KMS-11 (cell line): Measurements from ENCODE around the gene ALDH5A1.

Experiments used
- H2AFZ ChIP-seq: fragments of 200-600 bp; sonication (generic); 2 replicates; pipeline ENCODE4 v1.6.1; 2016; ENCODE audit warnings: antibody characterized with exemption, mixed run types, low read depth
- H3K27ac ChIP-seq: fragments of 200-600 bp; sonication (generic); 2 replicates; pipeline ENCODE4 v1.6.1; 2016; ENCODE audit warnings: mild to moderate bottlenecking, mixed run types
- H3K27me3 ChIP-seq: fragments of 200-600 bp; sonication (generic); 2 replicates; pipeline ENCODE4 v1.6.1; 2017; ENCODE audit warnings: mild to moderate bottlenecking, low read depth, mixed run types, moderate library complexity; ENCODE audit not compliant: insufficient read depth
- H3K36me3 ChIP-seq: fragments of 200-600 bp; sonication (generic); 2 replicates; pipeline ENCODE4 v1.6.1; 2017; ENCODE audit warnings: mild to moderate bottlenecking, mixed run types; ENCODE audit not compliant: insufficient read depth
- H3K4me1 ChIP-seq: fragments of 200-600 bp; sonication (generic); 2 replicates; pipeline ENCODE4 v1.6.1; 2016; ENCODE audit warnings: mild to moderate bottlenecking, low read depth, mixed run types; ENCODE audit not compliant: poor library complexity, severe bottlenecking
- H3K4me2 ChIP-seq: fragments of 200-600 bp; sonication (generic); 2 replicates; pipeline ENCODE4 v1.7.0; 2016; ENCODE audit warnings: mild to moderate bottlenecking, mixed run types
- H3K4me3 ChIP-seq: fragments of 200-600 bp; sonication (generic); IDR thresholded peaks from 2 replicates; pipeline ENCODE4 v1.6.1; 2017; ENCODE audit warnings: low read depth, low read length, mixed read lengths; ENCODE audit not compliant: insufficient read depth
- H3K79me2 ChIP-seq: fragments of 200-600 bp; sonication (generic); 2 replicates; pipeline ENCODE4 v1.6.1; 2016; ENCODE audit warnings: low read depth, mixed run types; ENCODE audit not compliant: insufficient read depth
- H3K9ac ChIP-seq: fragments of 200-600 bp; sonication (generic); 2 replicates; pipeline ENCODE4 v1.6.1; 2016; ENCODE audit warnings: mild to moderate bottlenecking, mixed run types
- H4K20me1 ChIP-seq: fragments of 200-600 bp; sonication (generic); 2 replicates; pipeline ENCODE4 v1.6.1; 2016; ENCODE audit warnings: mild to moderate bottlenecking, mixed run types; ENCODE audit not compliant: insufficient read depth
- CTCF ChIP-seq: fragments of 200-600 bp; sonication (generic); conservative IDR thresholded peaks from 2 replicates; pipeline ENCODE4 v1.6.1; 2017; ENCODE audit warnings: low read depth, mild to moderate bottlenecking, antibody characterized with exemption, low read length, moderate library complexity, mixed read lengths

Gene ALDH5A1

GRCh38 chr6:24464253-24465038, 30.3 kb upstream of the ALDH5A1 start:
- Histone ChIP-seq H3K27me3 (no peaks in the 10 kb centered on the region), H3K4me1 (no peaks in the 10 kb centered on the region), H3K36me3 (no peaks in the 10 kb centered on the region), H4K20me1 (no peaks in the 10 kb centered on the region), H3K9ac (no peak overlapping the region), H3K4me2 (no peak overlapping the region), H3K79me2 (no peaks in the 10 kb centered on the region), H3K4me3 (no peak overlapping the region), H3K27ac (no peak overlapping the region), H2AFZ (no peak overlapping the region)
- no peak for TF ChIP-seq CTCF

- no peak overlapping the region for H2AFZ ChIP-seq
- H3K27me3 ChIP-seq = no peaks in the 10 kb centered on the region
- H3K4me3 ChIP-seq = no peak overlapping the region
- TF ChIP-seq CTCF = no peak
- H3K27ac ChIP-seq = no peak overlapping the region
- H3K79me2 ChIP-seq = no peaks in the 10 kb centered on the region
- H4K20me1 ChIP-seq = no peaks in the 10 kb centered on the region
- no peak overlapping the region for H3K4me2 ChIP-seq
- no peak overlapping the region for H3K9ac ChIP-seq
- no peaks in the 10 kb centered on the region for H3K36me3 ChIP-seq
- peaks cover 5% of the 10 kb centered on the region for H3K4me1 ChIP-seq
These were observed 25.0 kb upstream of the ALDH5A1 start for GRCh38 chr6:24469811-24470210.

DNA sequence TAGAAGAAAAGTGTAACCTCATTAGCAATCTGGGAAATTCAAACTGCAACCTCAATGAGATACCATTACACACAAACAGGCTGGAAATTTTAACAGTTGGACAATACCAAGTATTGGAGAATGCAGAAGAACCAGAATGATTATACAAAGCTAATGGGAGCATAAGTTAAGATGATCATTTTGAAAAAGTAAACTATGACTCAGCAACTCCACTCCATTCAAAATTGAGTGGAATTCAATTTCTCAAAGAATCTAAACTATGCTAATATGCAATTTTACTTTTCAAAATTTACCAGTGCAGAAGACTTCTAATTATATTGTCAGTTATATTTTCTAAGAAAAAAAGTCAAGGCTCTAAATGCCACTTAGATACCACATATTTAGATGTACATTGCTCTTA, 22.6 kb upstream of the ALDH5A1 start:
- no peak overlapping the region for H3K4me3 ChIP-seq
- no peak overlapping the region for H3K27ac ChIP-seq
- no peaks in the 10 kb centered on the region for H3K36me3 ChIP-seq
- H3K4me1 ChIP-seq = peaks cover 9% of the 10 kb centered on the region
- H4K20me1 ChIP-seq = no peaks in the 10 kb centered on the region
- no peak overlapping the region for H2AFZ ChIP-seq
- H3K4me2 ChIP-seq = no peak overlapping the region
- H3K27me3 ChIP-seq = no peaks in the 10 kb centered on the region
- H3K9ac ChIP-seq = no peak overlapping the region
- no peaks in the 10 kb centered on the region for H3K79me2 ChIP-seq
- TF ChIP-seq CTCF = no peak

GRCh38 chr6:24476631-24477030, 18.1 kb upstream of the ALDH5A1 start:
- no peaks in the 10 kb centered on the region for H4K20me1 ChIP-seq
- H3K79me2 ChIP-seq = no peaks in the 10 kb centered on the region
- H3K36me3 ChIP-seq = no peaks in the 10 kb centered on the region
- H3K4me3 ChIP-seq = no peak overlapping the region
- H3K27ac ChIP-seq = no peak overlapping the region
- H3K4me2 ChIP-seq = no peak overlapping the region
- H3K4me1 ChIP-seq = peaks cover 16% of the 10 kb centered on the region
- H3K27me3 ChIP-seq = no peaks in the 10 kb centered on the region
- H2AFZ ChIP-seq = no peak overlapping the region
- TF ChIP-seq CTCF = no peak
- H3K9ac ChIP-seq = no peak overlapping the region
